T-helper 17 cell (primary cell): ENCODE data around the gene ENHO. TPM values are rescaled to one million over a fixed set of nuclear protein-coding genes. Genes with fewer than 3 reads are reported as not detected.
A peak's percentile ranks its signal among the peaks of the same experiment; 100 is the strongest.
"Not testable (repeated sequence)": the region's sequence is repeated elsewhere in the genome, so short reads cannot be mapped to it uniquely, and the experiment has no call there.

Source experiments
- ATAC-seq: fragments of 150-1000 bp; cut with Tn5 transposase; 2 replicates; pipeline ENCODE4 v1.10.0; 2021; ENCODE audit warnings: mild to moderate bottlenecking, moderate library complexity
- DNase-seq, 3 donors: peaks; one replicate each; pipeline versions ENCODE4 v3.0.0 to v3.0.0-alpha.2; 2020 to 2021
- H3K9me3 ChIP-seq: one replicate; pipeline ENCODE4 v1.7.0; 2013; ENCODE audit warnings: low read length, mild to moderate bottlenecking; ENCODE audit not compliant: control insufficient read depth, poor library complexity, severe bottlenecking
- H3K27ac Mint-ChIP-seq: one replicate; pipeline ENCODE4 v1.8.0; 2022; ENCODE audit warnings: mild to moderate bottlenecking, moderate library complexity, mixed read lengths
- H3K27me3 Mint-ChIP-seq: one replicate; pipeline ENCODE4 v1.8.0; 2022; ENCODE audit warnings: mixed read lengths
- H3K36me3 Mint-ChIP-seq: one replicate; pipeline ENCODE4 v1.8.0; 2022; ENCODE audit warnings: low read depth, mixed read lengths
- H3K4me1 Mint-ChIP-seq: one replicate; pipeline ENCODE4 v1.8.0; 2022; ENCODE audit warnings: mild to moderate bottlenecking, mixed read lengths
- H3K4me3 Mint-ChIP-seq: one replicate; pipeline ENCODE4 v1.8.0; 2022; ENCODE audit warnings: mild to moderate bottlenecking, moderate library complexity, mixed read lengths
- total RNA-seq, 4 donors: library from RNA in 2 of 4; stranded (reverse) in 2 of 4; gene quantifications; one replicate each; pipeline ENCODE4 v1.2.3 and lab custom pipeline; 2022 to 2026

ENHO gene
- total RNA-seq, 2 donors from 2014 or later = 1.4 TPM; not detected in 1

GRCh38 chr9:34536685-34537084 is 13.9 kb upstream of the ENHO start:
- DNase-seq (no peak), ATAC-seq (no peak)
- Mint-ChIP-seq H3K4me3 (no peak overlapping the region), H3K36me3 (peaks cover 5% of the 10 kb centered on the region), H3K27me3 (peaks cover 56% of the 10 kb centered on the region), H3K27ac (no peak overlapping the region), H3K4me1 (no peaks in the 10 kb centered on the region)
- no peaks in the 10 kb centered on the region for H3K9me3 ChIP-seq

DNA sequence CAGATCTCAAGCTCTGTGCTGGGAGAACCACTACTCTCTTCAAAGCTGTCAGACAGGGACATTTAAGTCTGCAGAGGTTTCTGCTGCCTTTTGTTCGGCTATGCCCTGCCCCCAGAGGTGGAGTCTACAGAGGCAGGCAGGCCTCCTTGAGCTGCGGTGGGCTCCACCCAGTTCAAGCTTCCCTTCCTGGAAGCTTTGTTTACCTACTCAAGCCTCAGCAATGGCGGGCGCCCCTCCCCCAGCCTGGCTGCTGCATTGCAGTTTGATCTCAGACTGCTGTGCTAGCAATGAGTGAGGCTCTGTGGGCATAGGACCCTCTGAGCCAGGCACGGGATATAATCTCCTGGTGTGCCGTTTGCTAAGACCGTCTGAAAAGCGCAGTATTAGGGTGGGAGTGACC is 9.3 kb upstream of the ENHO start:
- H3K4me1 Mint-ChIP-seq, ATAC-seq, H3K4me3 Mint-ChIP-seq, DNase-seq, H3K36me3 Mint-ChIP-seq, H3K9me3 ChIP-seq, H3K27ac Mint-ChIP-seq: not testable (repeated sequence)
- H3K27me3 Mint-ChIP-seq = peaks cover 58% of the 10 kb centered on the region

DNA sequence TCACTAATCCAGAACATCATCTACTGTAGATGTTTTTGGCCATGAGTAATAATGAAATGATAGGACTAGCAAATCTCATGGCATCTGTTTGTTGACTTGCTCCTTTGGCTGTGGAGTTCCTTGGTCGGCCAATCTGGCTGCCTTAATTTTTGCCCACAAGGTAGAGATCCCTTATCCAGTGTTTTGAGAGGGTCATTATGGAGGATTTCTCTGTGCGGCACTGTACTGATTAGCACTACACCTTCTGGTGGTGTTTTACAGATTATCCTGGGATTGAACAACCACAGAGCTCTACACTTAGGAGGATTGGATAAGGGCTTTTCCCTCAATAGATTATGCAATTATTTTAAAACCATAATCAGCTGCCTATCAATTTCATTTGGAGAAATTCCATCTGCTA is 3.2 kb upstream of the ENHO start:
- Mint-ChIP-seq H3K36me3 (peaks cover 2% of the 10 kb centered on the region), H3K4me1 (peaks cover 11% of the 10 kb centered on the region), H3K27ac (no peak overlapping the region), H3K27me3 (peaks cover 40% of the 10 kb centered on the region), H3K4me3 (no peak overlapping the region)
- ATAC-seq (no peak), DNase-seq (no peak)
- H3K9me3 ChIP-seq = no peaks in the 10 kb centered on the region

- no peaks in the 10 kb centered on the region for H3K9me3 ChIP-seq
- H3K4me3 Mint-ChIP-seq = no peak overlapping the region
- peaks cover 26% of the 10 kb centered on the region for H3K27me3 Mint-ChIP-seq
- DNase-seq (no peak), ATAC-seq (no peak)
- no peak overlapping the region for H3K27ac Mint-ChIP-seq
- peaks cover 12% of the 10 kb centered on the region for H3K4me1 Mint-ChIP-seq
- no peaks in the 10 kb centered on the region for H3K36me3 Mint-ChIP-seq
Measured at GRCh38 chr9:34524349-34524748, 1.6 kb upstream of the ENHO start.

DNA sequence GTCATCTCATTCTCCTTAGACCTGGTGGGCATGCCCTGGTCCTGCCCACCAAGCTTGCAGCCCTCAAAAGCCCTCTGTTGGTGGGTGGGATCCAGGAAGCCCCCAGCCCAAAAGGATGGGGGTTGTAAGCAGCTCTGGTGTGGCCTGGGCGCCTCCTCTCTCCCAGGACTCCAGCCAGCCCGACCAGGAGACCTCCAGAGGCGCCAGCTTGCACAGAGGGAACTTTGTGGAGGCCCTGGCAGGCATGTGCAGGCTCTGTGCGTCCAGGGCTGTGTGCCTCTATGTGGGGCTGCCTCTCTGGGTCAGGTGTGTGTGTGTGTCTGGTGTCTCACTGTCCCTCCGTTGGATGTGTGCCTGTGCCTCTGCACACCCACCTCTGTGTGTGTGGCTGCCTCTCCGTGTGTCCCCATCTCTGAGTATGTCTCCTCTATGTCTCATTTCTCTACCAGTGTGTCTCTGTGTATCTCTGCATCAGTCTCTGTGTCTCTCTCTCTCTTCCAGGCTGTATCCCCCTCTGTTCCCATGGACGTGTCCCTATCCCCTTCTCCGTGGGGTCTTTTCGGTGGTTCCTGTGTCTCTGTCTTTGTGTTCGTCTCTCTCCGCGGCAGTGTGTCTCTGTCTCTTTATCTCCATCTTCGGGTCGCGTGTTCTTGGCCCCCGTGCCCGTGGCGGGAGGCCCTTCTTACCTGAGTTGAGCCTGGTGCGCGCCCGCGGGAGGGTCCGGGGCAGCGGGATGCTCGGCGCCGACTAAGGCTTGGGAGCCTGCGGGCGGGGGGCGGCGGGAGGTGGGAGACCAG is 501 bp downstream of the ENHO start:
- Mint-ChIP-seq H3K27me3 (peaks cover 20% of the 10 kb centered on the region), H3K27ac (no peak overlapping the region), H3K4me1 (peaks cover 13% of the 10 kb centered on the region), H3K4me3 (peak overlapping the region; percentile 87), H3K36me3 (no peaks in the 10 kb centered on the region)
- no peak for ATAC-seq
- H3K9me3 ChIP-seq = no peaks in the 10 kb centered on the region
- DNase-seq = no peak

- Mint-ChIP-seq H3K4me3 (peak overlapping the region; percentile 43), H3K4me1 (peaks cover 13% of the 10 kb centered on the region), H3K27me3 (peaks cover 20% of the 10 kb centered on the region), H3K36me3 (no peaks in the 10 kb centered on the region), H3K27ac (no peak overlapping the region)
- no peaks in the 10 kb centered on the region for H3K9me3 ChIP-seq
- ATAC-seq (no peak), DNase-seq (no peak)
Measured at GRCh38 chr9:34521406-34522045, 1.3 kb downstream of the ENHO start.

DNA sequence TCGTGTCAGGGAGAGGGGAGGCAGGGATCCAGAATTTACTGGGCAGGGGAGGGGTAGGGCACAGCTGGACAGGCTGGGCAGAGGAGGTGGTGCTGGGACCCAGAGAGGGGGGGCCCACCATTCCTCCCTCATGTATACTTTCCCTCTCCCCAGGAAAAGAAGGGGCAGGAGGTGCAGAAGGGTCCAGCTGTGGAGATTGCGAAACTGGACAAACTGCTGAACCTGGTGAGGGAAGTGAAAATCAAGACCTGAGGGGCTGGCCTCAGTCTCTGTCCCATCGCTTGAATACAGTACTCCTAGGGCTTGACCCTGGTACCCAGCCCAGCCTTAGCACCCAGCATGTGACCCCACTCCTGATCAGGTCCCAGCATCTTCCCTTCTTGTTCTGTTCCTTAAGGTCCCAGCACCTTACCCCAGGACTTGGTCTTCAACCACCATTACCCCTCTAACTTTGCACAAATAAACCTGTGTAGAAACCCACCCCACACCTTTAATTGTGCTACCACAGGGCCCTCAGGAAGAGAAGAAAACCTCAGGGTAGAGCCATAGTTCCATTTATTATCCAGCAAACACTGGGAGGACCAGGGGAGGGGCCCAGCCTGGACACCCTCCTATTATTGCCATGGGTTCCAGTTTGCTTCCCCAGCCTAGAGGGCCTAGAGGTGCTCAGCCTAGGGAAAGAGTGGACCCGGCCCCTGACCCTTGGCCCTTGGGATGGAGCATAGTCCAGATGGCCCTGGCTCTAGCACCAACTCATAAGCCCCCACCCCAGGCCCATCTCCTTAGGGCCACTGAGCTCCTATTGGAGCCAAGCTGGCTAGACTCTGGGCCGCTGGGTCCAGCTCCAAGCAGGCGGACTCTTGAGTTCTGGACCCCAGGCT is 2.0 kb downstream of the ENHO start:
- H3K9me3 ChIP-seq = no peaks in the 10 kb centered on the region
- Mint-ChIP-seq H3K4me1 (peaks cover 13% of the 10 kb centered on the region), H3K27ac (no peak overlapping the region), H3K27me3 (peaks cover 16% of the 10 kb centered on the region), H3K36me3 (no peaks in the 10 kb centered on the region), H3K4me3 (peak overlapping the region; percentile 43)
- no peak for DNase-seq
- ATAC-seq = no peak

- Mint-ChIP-seq H3K4me3 (no peak overlapping the region), H3K27ac (no peak overlapping the region), H3K4me1 (peaks cover 13% of the 10 kb centered on the region), H3K27me3 (peaks cover 10% of the 10 kb centered on the region), H3K36me3 (no peaks in the 10 kb centered on the region)
- ATAC-seq (no peak), DNase-seq (no peak)
- H3K9me3 ChIP-seq = no peaks in the 10 kb centered on the region
Measured at GRCh38 chr9:34520096-34520495, 2.7 kb downstream of the ENHO start.

- Mint-ChIP-seq H3K36me3 (no peaks in the 10 kb centered on the region), H3K27me3 (peaks cover 5% of the 10 kb centered on the region), H3K4me3 (no peak overlapping the region), H3K27ac (no peak overlapping the region), H3K4me1 (peaks cover 10% of the 10 kb centered on the region)
- ATAC-seq (no peak), DNase-seq (no peak)
- no peaks in the 10 kb centered on the region for H3K9me3 ChIP-seq
Measured at GRCh38 chr9:34519321-34520020, 3.3 kb downstream of the ENHO start.

GRCh38 chr9:34518896-34519295 is 3.9 kb downstream of the ENHO start:
- H3K9me3 ChIP-seq = no peaks in the 10 kb centered on the region
- no peak for ATAC-seq
- no peak for DNase-seq
- H3K4me1 Mint-ChIP-seq = peaks cover 9% of the 10 kb centered on the region
- H3K4me3 Mint-ChIP-seq = no peak overlapping the region
- H3K27ac Mint-ChIP-seq = no peak overlapping the region
- H3K36me3 Mint-ChIP-seq = no peaks in the 10 kb centered on the region
- H3K27me3 Mint-ChIP-seq = no peaks in the 10 kb centered on the region

DNA sequence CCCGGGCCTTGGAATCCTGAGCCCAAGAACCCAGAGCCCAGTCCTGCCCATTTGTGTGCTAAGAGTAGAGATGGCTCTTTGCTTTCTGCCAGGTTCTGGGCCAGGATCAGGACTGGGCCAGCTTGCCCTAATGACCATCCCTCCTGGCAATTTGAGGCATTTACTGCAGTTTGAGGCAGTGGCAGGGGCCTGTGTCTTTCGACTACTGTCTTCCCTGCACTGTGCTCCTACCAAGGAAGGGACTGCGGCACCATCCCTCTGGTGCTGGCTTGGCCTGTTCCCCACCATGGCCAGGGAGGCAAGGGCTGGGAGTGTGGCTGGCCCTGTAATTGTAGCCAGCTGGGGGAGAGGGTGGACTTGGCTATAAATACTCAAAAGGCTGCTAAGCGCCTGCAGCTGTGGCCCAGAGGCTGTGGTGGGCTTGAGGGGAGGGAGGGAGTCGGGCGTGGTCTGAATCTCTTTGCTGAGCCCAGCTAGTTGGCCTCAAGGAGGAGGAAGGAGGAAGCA is 4.6 kb downstream of the ENHO start:
- Mint-ChIP-seq H3K36me3 (no peaks in the 10 kb centered on the region), H3K27ac (no peak overlapping the region), H3K27me3 (no peaks in the 10 kb centered on the region), H3K4me3 (no peak overlapping the region), H3K4me1 (peaks cover 9% of the 10 kb centered on the region)
- ATAC-seq (no peak), DNase-seq (no peak)
- H3K9me3 ChIP-seq = no peaks in the 10 kb centered on the region

DNA sequence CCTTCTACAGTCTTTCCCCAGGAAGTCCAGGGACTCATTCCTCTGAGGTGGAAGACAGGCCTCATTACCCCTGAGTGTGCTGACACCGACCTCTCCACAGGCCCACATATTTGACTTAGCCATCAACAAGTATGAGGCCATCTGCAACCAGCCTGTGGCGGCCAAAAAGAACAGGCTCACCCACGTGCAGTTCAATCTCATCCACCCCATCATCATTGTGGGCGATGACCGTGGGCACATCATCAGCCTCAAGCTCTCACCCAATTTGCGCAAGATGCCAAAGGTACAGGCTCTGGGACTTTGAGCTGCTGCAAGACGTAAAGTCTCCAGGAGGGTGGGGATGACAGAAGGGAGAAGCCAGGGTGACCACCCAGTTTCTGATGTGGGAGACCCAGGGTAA is 5.6 kb downstream of the ENHO start:
- H3K9me3 ChIP-seq = no peaks in the 10 kb centered on the region
- no peak overlapping the region for H3K4me3 Mint-ChIP-seq
- no peak overlapping the region for H3K27ac Mint-ChIP-seq
- no peak for DNase-seq
- peaks cover 4% of the 10 kb centered on the region for H3K4me1 Mint-ChIP-seq
- H3K36me3 Mint-ChIP-seq = no peaks in the 10 kb centered on the region
- no peak for ATAC-seq
- no peaks in the 10 kb centered on the region for H3K27me3 Mint-ChIP-seq

- no peak for DNase-seq
- no peaks in the 10 kb centered on the region for H3K27me3 Mint-ChIP-seq
- H3K4me1 Mint-ChIP-seq = peaks cover 4% of the 10 kb centered on the region
- no peaks in the 10 kb centered on the region for H3K36me3 Mint-ChIP-seq
- peak overlapping the region; percentile 44 for H3K27ac Mint-ChIP-seq
- H3K4me3 Mint-ChIP-seq = no peak overlapping the region
- no peak for ATAC-seq
- no peaks in the 10 kb centered on the region for H3K9me3 ChIP-seq
Measured at GRCh38 chr9:34515959-34516358, 6.8 kb downstream of the ENHO start.
